ENCODE results near the gene HEATR5A.
"Not testable (repeated sequence)": the region's sequence is repeated elsewhere in the genome, so short reads cannot be mapped to it uniquely, and the experiment has no call there.

The HEATR5A gene

DNA sequence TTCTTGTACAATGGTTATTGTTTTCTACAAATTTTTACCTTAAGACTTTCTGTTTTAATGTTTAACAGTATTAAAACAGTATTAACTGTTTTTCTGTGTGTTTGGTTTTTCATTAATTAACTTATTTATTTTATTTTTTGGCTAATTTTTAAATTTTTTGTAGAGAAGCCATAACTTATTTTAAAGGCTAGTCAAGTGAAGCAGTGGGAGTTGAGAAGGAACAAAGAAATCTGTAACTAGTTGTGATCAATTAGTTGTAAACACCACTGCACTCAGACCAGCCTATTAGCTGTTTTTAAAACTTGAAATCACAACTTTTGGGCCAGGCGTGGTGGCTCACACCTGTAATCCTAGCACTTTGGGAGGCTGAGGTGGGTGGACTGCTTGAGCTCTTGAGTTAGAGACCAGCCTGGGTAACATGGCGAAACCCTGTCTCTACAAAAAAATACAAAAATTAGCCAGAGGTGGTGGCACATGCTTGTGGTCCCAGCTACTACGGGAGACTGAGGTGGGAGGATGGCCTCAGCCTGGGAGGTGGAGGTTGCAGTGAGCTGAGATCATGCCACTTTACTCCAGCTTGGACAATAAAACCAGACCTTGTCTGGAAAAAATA, 161.8 kb downstream of the HEATR5A start:
- TF ChIP-seq, protein P1, sequence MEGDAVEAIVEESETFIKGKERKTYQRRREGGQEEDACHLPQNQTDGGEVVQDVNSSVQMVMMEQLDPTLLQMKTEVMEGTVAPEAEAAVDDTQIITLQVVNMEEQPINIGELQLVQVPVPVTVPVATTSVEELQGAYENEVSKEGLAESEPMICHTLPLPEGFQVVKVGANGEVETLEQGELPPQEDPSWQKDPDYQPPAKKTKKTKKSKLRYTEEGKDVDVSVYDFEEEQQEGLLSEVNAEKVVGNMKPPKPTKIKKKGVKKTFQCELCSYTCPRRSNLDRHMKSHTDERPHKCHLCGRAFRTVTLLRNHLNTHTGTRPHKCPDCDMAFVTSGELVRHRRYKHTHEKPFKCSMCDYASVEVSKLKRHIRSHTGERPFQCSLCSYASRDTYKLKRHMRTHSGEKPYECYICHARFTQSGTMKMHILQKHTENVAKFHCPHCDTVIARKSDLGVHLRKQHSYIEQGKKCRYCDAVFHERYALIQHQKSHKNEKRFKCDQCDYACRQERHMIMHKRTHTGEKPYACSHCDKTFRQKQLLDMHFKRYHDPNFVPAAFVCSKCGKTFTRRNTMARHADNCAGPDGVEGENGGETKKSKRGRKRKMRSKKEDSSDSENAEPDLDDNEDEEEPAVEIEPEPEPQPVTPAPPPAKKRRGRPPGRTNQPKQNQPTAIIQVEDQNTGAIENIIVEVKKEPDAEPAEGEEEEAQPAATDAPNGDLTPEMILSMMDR (IDR thresholded peaks at IDR 0.05; ENCODE audit: low read depth, low read length, missing control alignments), result no peak
- no peak overlapping the region for H3K4me3 ChIP-seq (ENCODE audit: low read depth, low read length)
- DNase-seq (ENCODE audit: low read depth), result no peak

DNA sequence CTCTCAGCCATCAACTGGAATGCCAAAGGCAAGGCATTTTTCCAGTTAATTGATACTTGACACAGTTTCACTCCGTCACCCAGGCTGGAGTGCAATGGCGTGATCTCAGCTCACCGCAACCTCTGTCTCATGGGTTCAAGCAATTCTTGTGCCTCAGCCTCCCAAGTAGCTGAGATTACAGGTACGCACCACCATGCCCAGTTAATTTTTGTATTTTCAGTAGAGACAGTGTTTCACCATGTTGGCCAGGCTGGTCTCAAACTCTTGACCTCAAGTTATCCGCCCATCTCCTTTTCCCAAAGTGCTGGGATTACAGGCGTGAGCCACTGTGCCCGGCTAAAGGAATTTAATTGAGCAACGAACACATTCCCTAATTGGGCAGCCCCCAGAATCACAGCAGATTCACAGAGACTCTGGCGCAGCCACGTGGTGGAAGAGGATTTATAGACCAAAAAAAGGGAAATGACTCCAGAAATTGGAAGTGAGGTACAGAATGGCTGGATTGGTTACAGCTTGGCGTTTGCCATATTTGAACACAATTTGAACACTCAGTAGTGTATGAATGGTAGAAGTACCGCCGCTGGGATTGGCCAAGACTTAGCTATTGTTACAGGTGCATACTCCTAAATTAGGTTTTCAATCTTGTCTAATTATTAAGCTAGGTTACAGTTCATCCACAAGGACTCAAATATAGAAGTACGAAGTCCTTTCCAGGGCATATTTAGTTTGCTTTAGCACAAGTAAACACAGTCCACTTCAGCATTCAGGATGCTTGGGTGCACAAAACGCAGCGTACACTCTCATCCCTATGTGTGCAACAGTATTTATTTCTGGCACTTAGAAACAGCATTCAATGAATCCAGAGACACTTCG, 162.6 kb downstream of the HEATR5A start:
- DNase-seq (ENCODE audit: low read depth); H3K4me3 ChIP-seq (ENCODE audit: low read depth, low read length): not testable (repeated sequence)

DNA sequence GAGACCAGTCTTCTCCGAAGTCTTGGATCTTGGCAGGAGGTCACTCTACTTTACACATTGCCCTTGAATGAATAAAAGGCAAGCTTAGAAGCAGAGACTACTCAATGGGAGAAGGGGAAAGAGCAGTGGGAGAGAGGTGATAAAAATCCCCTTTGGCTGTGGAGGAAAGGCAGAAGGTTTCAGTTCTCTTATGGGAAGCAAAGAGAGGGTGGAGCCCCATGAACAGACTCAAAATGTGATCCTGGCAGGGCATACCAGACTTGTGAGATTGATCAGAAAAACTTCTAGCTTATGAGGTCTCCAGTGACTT, 163.2 kb downstream of the HEATR5A start:
- TF ChIP-seq, protein P1 (IDR thresholded peaks at IDR 0.05; ENCODE audit: low read depth, low read length, missing control alignments), result no peak
- DNase-seq (ENCODE audit: low read depth), result no peak
- H3K4me3 ChIP-seq (ENCODE audit: low read depth, low read length), result no peak overlapping the region

DNA sequence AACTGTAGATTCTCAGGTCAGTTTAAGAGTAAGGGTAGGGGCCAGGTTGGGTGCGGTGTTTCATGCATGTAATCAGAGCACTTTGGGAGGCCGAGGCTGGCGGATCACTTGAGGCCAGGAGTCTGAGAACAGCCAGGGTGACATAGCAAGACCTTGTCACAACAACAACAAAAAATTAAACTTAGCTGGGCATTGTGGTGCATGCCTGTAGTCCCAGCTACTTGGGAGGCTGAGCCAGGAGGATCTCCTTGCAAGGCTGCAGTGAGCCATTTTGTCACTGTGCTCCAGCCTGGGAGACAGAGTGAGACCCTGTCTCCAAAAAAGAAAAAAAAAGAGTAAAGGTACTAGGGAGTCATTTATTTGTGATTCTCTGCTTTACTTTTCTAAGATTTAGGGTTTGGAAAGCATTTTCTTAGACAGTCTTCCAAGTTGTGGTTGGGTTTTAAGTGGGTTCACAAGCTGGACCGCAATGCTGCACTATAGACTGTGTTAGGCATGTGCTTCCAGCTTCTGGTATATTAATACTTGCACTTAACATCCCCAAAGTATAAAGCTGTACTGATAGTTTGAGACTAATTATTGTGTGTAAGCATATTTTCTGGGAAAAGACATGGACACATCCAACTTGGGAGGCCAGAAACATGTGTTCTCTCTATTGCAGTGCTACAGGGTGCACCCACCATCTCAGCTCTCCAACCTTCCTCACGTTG, 163.7 kb downstream of the HEATR5A start:
- DNase-seq (ENCODE audit: low read depth), result no peak
- TF ChIP-seq, protein P1 (IDR thresholded peaks at IDR 0.05; ENCODE audit: low read depth, low read length, missing control alignments), result no peak
- no peak overlapping the region for H3K4me3 ChIP-seq (ENCODE audit: low read depth, low read length)

DNA sequence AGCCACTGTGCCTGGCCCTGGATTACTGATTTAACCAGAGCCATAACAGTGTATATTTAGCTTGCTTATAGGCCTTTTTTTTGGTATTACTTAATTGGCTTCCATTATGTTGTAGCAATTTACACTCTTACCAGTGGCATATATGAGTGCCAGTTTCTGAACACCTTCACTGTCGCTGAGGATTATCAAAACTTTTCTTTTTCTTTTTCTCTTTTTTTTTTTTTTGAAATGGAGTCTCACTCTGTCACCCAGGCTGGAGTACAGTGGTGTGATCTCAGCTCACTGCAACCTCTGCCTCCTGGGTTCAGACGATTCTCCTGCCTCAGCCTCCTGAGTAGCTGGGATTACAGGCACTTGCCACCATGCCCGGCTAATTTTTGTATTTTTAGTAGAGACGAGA, 164.4 kb downstream of the HEATR5A start:
- DNase-seq (ENCODE audit: low read depth); H3K4me3 ChIP-seq (ENCODE audit: low read depth, low read length): not testable (repeated sequence)

DNA sequence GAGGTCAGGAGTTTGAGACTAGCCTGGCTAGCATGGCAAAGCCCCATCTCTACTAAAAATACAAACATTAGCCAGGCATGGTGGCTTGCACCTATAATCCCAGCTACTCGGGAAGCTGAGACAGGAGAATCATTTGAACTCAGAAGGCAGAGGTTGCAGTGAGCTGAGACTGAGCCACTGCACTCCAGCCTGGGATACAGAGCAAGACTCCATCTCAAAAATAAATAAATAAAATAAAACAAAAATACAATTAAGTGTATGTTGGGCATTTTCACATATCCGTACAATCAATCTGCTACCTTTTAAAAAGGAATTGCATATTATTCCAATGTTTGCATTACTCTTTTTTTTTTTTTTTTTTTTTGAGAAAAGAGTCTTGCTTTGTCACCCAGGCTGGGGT, 165.1 kb downstream of the HEATR5A start:
- no peak overlapping the region for H3K4me3 ChIP-seq (ENCODE audit: low read depth, low read length)
- TF ChIP-seq, protein P1 (IDR thresholded peaks at IDR 0.05; ENCODE audit: low read depth, low read length, missing control alignments), result no peak
- DNase-seq (ENCODE audit: low read depth), result no peak

DNA sequence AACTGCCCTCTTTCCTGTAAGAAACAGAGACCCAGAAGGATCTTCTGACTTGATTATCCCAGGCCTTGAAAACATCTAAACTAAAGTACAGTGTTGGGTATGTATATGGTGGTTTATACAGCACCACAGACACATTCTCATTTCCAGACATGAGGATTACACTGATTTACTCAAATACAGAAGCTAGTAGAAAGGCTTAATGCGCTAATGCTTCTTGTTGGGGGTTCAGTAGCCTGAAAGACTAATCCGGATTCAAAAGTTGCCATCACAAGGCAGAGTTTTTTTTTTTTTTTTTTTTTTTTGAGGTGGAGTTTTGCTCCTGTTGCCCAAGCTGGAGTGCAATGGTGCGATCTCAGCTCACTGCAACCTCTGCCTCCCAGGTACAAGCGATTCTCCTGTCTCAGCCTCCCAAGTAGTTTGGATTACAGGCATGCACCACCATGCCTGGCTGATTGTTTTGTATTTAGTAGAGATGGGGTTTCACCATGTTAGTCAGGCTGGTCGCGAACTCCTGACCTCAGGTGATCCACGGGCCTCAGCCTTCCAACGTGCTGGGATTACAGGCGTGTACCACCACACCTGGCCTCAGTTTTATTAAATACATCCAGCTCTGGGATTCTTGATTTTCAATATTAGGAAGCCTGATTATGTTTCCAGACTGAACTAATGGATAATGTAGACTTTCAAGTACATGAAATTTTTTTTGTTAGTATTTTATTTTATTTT, 166.4 kb downstream of the HEATR5A start:
- TF ChIP-seq, protein P1 (IDR thresholded peaks at IDR 0.05; ENCODE audit: low read depth, low read length, missing control alignments), result no peak
- no peak for DNase-seq (ENCODE audit: low read depth)
- no peak overlapping the region for H3K4me3 ChIP-seq (ENCODE audit: low read depth, low read length)
